ENCODE data around the gene GPR183.

Gene GPR183, protein sequence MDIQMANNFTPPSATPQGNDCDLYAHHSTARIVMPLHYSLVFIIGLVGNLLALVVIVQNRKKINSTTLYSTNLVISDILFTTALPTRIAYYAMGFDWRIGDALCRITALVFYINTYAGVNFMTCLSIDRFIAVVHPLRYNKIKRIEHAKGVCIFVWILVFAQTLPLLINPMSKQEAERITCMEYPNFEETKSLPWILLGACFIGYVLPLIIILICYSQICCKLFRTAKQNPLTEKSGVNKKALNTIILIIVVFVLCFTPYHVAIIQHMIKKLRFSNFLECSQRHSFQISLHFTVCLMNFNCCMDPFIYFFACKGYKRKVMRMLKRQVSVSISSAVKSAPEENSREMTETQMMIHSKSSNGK

DNA sequence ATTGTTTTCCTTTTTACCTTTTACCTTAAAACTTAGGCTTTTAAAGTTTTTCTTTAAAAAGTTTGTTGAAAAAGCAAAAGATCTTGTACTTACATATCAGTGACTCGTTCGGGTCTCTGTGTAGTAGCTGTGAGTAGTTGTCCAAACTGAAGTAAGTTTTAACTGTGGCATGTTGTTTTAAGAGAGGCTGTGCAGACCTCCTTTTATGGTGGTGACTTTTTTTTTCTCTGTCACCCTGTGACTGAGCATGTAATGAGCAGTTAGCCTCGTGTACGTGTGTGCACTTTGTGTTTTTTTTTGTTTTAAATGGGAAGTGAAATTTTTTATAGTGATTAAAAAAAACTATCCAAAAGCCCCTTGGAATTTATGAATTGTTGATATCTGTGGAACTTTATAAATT is at the start of gene GPR183:
Gene GPR183 (minus strand): TSS at position 153 of the 400 bp plus-strand sequence. CDS start 11,254 bp downstream, outside the sequence.
- no peak for DNase-seq (ENCODE audit: low read depth in 2 of 2)

DNA sequence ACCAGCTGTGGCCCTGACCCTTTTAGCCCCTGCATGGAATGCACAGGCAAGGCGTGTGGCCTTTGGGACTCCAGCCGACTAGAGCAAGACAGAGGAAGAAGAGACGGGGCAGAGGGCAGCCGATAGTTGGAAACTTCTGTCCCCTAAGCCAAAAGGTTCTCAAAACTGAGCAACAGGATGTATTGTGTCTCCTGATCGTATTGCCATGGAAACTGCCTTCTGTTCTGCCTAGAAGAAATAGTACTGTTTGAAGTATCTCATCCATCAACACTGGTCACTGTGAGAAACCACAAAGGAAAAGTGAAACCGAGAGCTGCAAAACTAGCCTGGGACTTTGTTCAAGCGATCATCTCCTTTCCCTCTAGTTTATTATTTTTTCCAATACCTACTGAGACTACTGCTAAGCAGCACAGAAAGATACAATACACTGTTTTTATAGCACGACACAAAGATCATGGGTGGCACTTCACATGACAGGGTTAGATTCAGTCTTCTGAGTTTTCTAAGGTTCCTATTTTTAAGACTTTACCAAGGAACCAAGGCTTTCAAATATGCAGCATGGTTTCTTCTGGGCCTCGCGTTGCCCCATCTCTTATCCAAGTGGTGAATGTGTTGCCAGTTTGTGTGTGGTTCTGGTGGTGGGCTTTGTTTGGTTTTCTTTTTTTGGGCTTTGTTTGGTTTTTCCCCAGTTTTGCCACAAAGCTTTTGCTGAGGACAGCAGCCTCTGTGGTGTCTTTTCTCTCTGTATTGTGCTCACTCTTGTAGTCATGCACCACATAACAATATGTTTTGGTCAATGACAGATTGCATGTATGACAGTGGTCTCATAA is 49.3 kb upstream of the GPR183 start:
- no peak for DNase-seq (ENCODE audit: low read depth in 2 of 2)

DNA sequence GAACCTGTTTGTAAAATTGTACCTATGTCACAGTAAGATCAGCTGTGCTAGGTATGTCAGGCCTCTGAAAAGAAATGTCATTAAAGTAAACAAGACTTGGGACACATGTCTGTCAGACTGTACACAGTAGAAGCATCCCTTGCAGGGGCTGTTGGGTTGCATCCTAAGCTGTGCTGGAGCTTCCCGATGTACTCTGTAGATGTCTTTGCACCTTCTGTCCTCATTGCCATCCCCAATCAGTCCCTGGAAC is 48.7 kb upstream of the GPR183 start:
- no peak for DNase-seq (ENCODE audit: low read depth in 2 of 2)

DNA sequence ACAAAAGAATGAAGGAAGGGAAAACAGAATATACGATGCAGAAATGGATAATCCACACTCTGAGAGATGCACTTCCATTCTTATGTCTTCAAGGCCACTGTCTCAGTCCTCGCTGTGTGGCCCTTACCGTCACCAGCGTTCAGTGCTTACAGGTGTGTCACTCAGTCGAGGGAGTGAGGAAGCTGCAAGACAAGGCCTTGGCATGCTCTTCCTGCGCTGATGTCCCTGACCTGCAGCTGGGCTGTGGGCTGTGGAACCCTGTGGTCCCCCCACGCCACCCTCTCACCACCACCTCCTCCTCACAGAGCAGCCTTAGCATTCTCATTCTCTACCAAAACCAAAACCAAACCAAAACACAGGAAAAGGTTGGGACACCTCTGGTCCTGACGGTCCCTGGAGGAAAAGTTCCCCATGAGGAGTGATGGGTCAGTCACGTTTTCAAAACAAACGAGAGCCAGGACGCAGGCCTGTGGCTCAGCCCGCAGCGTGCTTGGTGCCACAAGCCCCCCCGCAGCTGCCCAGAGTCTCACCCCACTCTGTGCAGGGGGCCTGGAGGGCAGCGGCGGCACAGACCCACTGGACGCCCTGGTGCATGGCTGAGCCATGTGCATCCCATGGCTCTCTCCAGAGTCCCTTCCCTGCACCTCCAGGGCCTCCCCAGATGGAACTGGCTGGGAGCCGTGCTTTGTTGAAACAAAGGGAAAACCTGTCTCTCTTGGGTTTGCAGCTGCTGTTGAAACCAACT is 48.2 kb upstream of the GPR183 start:
- DNase-seq (ENCODE audit: low read depth in 2 of 2), result no peak

DNA sequence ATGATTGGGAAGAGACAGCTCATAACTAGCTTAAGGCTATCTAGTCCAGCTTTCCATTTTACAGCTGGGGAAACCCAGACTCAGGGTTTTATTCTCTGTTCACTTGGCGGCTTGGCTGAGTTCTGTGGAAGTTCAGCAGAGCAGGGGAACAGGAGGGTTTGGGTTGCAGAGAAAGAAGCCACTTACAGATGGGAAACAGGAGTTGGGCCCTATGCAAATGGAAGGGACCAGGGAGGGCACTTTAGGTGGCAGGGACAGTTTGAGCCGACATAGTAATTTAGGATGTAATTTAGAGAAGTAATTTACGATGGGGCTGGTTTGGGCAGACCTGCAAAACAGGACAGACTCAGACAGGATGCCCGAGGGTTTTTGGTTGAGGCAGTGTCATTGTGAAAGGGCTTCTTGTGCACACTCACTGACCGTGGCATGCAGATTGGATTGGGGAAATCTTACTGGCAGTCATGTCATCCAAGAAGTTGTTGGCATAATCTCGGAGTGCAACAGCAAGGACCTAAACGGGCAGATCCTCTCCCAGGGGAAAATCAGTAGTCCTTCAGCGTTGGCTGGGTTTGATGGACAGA is 47.3 kb upstream of the GPR183 start:
- no peak for DNase-seq (ENCODE audit: low read depth in 2 of 2)

DNA sequence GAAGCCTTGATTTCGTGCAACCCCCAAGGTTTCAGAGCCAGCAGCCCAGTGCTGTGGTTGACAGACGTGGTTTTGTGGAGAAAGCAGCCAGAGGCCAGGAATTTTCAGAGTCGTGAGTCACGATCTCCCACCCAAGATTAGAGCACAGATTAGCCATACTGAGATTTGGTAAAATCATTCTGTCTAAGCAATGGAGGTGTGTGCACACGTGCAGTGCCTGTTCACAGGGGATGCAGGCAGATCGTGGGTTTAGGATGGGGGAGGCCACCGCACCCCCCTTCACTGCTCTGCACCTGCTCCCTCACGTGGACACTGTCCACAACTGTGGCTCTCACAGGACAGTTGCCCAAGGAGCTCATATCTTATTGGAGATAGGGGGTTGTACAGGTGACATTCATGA is 46.6 kb upstream of the GPR183 start:
- no peak for DNase-seq (ENCODE audit: low read depth in 2 of 2)

DNA sequence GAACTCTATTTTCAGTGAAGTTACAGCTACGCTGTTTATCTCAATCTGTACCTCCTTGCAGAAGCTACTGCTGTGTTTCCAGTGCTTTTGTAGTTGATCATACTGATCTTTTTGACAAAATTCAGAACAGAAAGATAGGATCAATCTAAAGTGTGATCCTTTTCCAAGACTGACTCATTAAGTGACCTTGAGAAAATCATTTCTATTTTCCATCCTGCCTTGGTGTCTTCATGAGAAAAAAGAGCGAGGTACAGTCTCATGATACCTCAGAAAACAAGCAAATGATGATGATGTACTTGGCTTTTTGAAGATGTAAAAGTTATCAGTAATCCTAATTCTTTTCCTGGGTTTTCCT is 46.0 kb upstream of the GPR183 start:
- no peak for DNase-seq (ENCODE audit: low read depth in 2 of 2)

DNA sequence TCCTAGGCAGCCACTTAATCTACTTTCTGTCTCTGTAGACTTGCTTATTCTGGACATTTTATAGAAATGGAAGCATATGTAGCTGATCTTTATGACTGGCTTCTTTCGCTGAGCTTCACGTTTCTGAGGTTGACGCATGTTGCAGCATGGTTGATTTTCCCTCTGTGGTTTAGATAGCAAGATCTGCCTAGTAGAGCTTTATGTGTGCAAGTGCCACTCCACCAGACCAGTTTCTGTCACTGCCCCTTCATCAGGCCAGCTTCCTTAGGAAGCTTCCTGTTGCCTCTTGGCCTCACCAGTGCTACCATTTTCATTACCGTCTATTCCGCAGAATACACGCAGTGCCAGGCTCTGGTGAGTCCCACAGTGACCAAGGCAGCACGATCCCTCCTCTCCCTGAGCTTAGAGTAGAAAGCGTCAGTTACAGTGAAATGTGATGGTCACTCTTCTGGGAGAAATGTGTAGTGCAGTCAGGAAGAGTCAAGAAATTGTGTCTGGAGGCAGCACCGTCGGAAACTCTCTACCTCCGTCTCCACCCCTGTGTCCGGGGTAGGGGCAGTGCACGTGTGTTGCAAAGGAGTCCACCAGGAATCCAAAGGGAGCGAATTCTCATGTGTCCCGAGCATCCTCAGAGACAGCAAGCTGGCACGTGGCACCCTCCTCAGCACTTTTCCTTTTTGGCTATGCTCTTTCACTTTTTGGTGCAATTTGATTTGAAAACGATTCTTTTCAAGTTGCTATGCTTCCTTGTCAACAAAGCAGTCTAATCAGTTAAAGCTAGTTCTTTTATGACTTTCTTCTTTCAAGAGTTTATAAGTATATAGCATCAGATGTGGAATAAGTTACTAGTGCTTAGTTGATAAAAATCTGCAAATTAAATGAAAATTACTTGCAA is 45.4 kb upstream of the GPR183 start:
- DNase-seq (ENCODE audit: low read depth in 2 of 2), result no peak

DNA sequence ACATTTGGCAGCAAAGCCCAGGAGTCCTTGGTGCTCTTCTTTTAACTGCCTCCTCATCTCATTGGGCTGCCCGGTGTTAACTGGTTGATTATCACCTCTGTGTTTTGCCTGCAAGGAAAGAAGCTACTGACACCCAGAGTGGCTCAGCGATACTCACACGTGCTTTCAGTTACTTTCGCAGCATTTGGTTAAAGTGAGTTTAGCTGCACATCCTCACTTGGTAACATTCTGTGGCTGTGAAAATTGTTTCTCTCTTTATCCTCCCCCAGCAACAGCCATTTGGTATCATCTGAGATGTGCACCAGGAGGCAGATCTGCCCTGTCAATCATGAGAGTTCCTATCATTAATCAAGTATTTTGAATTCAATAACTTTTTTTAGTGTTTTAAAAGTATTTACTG is 44.6 kb upstream of the GPR183 start:
- no peak for DNase-seq (ENCODE audit: low read depth in 2 of 2)

DNA sequence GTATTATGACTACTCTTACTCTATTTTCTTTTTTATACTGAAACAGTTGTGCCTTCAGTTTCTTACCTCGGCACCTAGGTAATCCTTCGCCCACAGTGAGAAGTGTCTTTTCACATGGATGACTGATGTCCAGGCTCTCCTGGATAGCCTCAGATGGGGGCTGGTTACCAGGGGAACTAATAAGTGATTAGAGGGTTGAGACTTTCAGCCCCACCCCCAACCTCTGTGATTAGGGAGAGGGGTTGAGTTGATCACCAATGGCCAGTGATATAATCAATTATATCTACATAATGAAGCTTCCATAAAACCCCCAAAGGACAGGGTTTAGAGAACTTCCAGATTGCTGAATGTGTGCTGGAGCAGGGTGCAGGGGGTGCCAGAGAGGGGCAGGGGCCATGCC is 43.0 kb upstream of the GPR183 start:
- no peak for DNase-seq (ENCODE audit: low read depth in 2 of 2)

DNA sequence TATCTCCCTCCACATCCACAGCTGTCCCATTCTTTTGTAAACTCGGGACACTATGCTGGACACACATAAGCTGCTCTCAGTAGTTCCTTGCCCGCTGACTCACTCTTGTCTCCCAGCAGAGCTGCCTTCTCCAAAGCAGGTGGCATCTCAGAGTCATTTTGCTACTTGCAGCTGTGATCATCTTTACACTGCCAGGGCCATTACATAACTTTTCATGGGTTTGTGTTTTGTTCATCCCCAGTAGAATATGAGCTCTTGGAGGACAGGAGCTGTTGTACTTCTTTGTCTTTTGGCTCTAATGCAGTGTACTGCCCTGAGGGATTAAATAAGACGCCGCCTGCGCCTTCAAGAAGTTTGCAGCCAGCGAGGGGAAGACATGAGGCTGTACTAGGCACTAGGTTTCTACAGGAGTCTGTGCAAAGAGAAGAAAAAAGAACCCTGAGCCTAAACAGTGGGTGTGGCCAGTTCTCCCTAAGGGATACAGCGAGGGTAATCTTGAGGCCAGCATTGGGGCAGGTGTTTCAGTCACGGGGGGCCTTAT is 40.8 kb upstream of the GPR183 start:
- DNase-seq (ENCODE audit: low read depth in 2 of 2), result no peak

DNA sequence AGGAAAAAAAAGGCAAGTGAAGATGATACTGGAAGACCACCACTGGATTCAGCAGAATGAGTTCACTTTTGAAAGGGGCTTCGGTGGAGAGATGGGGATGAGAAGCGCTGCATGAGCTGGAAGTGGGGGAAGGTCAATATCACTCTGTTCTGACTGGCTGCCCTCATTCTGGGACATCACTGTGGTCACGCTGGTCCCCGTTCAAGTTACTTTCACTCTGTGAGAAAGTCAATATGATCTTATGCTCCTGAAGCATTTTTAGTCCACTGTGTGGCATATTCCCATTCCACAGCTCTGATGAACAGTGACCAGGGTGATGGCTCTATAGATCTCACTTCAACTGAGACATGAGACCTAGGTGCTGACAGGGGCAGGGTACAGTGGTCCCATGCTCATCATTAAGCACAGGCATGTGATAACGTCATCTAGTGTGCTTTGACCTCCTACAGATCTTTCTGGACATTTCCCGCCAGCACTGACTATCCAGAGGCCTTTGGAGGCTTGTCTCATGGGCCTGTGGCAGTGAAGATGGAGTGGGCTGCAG is 40.2 kb upstream of the GPR183 start:
- DNase-seq (ENCODE audit: low read depth in 2 of 2), result no peak

DNA sequence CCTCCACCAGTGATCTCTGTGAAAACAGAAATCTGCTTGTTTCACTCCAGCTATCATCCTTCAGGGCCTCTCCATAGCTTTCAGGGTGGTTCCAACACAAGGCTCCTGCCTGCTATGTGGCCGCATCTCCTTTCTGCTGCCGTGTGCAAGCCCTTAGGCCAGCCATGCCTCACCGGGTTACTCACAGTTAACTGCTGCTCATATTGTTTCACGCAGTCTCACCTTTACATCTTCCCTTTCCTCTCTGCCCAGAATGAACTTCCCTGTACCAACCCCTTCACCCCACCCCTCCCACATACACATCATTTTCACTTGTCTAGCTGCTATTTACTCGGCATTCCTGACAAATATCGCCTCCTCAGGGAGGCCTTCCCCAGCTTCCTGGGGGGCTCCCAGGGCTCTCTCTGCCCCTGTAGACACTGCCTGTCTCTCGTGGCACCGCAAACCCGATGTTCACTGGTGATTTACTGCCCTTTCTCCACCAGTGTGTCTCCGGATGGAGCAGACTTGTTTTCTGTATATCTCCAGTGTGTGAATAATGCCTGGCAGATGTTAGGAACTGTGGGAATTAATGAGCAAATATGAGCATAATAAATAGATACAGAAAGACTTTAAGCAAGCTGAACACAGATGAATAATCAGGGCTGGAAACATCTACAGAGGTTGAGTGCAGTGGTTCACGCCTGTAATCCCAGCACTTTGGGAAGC is 39.3 kb upstream of the GPR183 start:
- no peak for DNase-seq (ENCODE audit: low read depth in 2 of 2)

DNA sequence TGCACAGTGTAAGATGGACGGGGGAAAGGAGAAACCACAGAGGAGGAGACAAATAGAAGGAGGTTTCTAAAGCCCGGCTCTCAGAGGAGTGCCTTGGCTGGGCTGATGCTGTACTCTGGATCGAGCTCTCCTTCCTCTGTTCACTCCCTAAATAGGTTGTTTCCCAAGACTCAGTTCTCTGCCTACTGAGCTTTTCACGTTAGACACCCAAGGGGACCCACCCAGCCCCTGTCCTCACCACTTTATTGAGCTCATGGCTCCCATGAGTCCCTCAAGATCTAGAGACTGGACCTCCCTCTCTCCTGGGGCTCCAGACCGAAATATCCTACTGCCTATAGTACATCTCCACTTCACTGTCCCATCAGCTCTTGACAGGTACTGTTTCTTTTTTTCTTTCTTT is 38.1 kb upstream of the GPR183 start:
- no peak for DNase-seq (ENCODE audit: low read depth in 2 of 2)

DNA sequence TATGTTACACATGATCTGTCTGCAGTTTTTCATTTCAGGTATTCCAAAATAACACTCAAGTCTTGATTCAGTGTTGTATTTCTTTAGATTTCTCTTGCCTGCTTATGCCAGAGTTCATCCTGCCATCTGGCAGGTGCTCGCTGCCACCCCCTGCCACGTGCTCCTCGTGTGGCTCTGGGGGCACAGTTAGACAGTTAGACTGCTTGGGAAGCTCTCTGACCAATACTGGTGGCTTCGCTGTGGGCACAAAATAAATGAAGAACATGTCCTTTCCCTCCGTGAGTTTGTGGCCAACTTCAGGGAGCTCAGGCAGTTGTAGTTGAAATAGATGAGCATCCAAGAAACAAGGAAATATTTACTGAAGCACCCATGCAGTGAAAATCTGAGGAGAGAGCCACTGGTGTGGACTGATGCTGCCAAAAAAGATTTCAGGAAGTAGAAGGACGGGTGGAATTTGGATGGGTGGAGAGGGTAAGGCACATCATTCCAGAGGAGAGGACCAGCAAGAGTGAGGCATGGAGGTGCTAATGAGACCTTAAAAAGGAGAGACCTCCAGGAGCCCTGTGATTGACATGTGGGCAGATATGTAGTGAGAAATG is 37.5 kb upstream of the GPR183 start:
- DNase-seq (ENCODE audit: low read depth in 2 of 2), result no peak

DNA sequence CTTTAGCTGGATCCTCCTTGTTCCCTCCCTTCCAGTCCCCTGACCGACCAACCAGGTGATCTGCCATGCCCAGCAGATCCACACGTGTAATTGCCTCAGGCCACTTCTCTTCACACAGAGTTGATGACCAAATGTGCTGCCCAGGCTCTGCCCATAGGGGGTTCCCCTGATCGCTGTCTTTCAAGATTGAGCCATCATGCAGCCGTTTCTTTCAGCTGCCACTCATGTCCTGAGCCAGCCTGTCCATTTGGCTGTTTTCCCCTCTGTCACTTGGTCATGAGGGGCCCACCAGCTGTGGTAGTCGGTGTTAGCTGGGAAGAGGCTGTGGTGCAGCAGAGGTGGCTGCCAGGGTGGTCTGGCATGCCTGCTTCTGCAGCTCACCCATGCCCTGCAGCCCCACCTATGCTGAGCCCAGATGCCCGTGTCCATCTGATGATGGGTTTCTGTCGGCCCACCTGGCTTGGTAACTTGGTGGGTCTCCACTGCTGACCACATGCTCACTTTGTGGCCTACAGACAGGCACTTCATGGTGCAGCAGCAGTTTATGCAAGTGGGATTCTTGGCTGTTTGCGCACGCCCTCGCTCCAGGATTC is 35.6 kb upstream of the GPR183 start:
- DNase-seq (ENCODE audit: low read depth in 2 of 2), result no peak

DNA sequence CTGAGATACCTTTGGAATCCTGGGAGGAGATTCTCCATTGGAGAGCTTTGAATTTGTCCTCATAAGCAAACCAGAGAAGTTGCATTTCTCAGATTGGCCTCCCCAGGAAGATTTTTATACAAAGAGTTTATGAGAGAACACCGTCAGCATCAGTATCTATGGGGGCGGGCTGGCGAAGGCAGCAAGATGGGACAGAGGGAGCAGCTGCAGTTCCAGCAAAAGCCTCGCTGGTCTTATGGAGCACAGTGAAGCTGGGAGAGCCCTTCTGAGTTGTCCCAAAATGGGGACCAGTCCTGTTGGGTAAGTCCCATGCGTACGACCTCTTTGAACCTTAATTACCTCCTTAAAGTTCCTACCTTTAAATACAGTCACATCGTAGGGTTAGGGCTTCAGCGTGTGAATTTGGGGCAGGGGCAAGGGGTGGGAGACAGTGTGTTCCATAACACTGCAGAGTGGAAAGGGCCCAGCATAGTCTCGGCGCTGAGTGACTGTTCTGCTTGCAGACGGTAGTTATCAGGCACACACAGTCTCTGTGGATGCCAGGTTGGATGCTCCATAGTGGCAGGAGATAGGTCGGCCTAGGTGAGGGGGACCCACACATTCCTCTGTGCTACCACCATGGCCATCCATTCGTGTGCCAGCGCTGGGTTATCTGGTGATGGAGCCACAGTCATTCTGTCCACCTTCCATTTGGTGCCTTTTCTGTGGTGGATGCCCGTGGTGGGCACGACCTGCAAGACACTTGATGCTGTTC is 34.9 kb upstream of the GPR183 start:
- DNase-seq (ENCODE audit: low read depth in 2 of 2), result no peak

DNA sequence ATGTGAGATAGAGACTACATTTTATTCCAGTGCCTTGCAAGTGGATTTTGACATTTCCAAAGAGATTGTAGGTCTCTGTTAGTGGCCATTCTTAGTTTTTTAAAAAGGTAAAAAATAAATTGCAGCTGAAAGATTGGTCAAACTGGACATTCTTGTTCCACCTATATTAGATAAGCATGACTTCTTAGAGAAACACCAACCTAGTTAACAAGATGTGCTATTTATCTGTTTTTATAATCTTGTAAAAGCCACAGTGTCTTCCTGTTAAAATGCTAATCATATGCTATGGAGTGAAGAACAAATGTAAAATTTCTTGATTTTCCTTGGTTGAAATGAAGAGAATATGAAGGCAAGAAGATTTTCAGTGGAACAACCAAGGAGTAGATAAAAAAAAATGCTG is 33.4 kb upstream of the GPR183 start:
- no peak for DNase-seq (ENCODE audit: low read depth in 2 of 2)
